Occipital lobe (tissue), 2 donors: ENCODE results near the gene RABAC1. TPM values are rescaled to one million over a fixed set of nuclear protein-coding genes. Genes with fewer than 3 reads are reported as not detected.
"Not testable (repeated sequence)": the region's sequence is repeated elsewhere in the genome, so short reads cannot be mapped to it uniquely, and the experiment has no call there.

Source experiments
- DNase-seq: peaks from one replicate; lab custom pipeline; 2025; lab: John Stamatoyannopoulos, UW
- total RNA-seq: library from RNA; depleted of rRNA; stranded (reverse); fragments of >200 nt; gene quantifications from one replicate; pipeline ENCODE4 v1.2.3, GENCODE V29; 2014

Gene RABAC1
- total RNA-seq, 1 donor from 2014 or later: 69.3 TPM

DNA sequence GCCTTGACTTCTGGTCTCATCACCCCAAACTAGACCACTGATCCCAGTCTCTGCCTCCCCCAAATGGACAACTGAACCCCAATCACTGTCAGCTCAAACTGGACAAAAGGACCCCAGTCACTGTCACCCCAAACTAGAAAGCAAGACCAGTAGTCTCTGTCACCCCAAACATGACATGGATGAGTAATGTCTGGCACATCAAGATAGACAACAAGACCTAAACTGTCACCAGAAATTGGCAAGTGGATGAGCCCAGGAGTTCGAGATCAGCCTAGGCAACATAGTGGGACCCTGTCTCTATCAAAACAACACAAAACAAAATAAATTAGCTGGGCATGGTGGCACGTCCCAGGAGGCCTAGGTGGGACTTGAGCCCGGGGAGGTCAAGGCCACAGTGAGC, 12.0 kb downstream of the RABAC1 start:
- DNase-seq: no peak

DNA sequence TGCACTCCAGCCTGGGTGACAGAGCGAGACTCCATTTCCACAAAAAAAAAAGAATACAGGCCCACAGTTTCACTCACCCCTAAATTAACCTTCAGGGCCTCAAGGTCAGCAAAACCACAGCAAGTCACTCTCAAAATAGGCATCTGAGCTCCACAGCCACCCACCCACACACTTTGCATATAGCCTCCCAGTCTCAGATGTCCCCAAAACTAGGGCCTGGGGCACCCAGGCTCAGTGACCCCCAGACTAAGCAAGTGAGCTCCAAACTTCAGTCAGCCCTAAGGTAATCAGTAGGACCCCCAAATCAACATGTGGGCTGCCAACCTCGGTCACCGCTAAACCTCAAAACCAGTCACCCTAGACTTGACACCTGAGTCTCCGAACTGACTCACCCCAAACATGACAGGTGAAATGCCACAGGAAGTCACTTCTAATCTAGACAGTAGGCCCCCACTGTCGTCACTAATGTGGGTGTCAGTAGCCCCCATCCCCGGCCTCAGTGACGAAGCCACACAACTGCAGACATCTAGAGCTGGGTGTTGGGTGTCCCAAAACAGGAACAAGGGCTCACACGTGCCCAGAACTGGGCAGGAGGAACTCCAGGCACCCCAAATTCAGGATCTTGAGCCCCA, 13.9 kb downstream of the RABAC1 start:
- DNase-seq: no peak

DNA sequence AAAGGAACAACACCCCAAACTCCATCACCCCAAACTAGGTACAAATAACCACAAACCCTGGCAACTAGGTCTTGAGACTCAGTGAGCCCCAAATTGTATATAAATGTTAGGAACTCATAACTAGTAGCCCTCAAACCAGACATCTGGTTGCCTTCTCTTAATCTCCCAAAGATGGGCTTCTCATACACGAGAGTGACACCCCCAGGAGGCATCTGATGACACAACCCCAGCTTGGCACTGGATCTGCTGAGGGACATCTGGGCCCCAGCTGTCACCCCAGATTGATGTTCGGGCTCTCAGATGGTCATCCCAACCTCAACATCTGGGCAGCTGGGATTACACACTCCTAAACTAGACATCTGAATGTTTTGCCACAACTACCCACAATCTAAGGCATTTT, 14.8 kb downstream of the RABAC1 start:
- no peak for DNase-seq

DNA sequence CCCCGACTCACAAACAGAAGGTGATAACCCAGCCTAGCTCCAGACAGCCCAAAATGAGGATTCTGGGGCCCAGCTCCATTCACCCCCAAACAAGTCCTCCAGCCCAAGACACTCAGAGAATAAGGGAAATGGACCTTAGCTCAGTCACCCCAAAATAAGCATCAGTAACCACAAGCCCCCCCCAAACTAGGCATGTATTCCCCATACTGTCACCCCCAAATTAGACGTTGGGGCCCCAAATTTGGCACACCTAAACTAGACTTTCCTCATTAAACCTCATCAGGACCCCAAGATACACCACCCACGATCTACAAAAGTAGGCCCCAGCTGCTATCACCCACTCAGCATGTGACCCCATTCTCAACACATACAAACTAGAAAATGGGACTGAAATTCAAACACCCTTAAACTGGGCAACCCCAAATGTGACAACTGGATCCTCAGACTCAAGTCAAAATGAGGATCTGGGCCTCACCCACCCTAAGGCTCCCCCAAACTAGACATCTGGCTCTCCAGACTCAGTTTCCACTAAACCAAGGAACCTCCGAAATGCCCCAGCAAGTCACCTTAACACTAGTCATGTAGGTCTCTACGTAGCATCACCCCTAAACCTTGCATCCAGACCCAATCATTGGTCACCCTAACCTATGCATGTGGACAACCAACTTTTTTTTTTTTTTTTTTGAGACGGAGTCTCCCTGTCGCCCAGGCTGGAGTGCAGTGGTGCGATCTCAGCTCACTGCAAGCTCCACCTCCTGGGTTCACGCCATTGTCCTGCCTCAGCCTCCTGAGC, 17.5 kb downstream of the RABAC1 start:
- DNase-seq: no peak

DNA sequence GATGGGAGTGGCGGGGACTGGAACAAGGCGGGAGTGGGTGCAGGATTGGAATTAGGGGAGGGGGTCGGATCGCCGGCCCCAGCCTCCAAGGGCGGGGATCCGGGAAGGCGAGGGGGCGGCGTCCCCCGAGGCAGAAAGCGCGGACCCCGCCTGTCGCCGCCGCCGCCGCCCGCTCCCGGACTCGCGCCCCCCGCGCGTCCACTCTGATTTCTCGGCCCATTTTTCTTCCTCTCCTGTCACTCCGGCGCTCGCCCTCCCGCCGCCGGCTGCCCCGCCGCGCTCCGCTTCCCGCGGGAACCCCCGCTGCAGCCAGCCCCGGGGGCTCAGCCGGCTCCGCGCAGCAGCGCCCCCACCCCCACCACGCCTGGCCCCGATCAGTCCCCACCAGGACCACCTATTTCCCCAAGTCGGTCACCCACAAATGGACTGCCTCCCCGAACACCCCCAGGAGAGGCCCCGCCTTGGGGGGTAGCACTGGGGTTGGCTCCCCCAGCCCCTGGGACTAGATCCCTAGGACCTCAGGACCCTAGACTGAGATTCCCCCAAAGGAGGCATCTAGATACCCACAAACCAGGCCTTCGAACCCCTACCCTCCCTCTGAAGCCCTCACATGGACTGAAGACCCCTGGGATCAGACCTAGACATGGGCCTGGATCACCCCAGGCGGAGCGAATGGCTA, 18.3 kb downstream of the RABAC1 start:
- no peak for DNase-seq

- DNase-seq: no peak
Observed at GRCh38 chr19:41939861-41940730, 19.0 kb downstream of the RABAC1 start.

DNA sequence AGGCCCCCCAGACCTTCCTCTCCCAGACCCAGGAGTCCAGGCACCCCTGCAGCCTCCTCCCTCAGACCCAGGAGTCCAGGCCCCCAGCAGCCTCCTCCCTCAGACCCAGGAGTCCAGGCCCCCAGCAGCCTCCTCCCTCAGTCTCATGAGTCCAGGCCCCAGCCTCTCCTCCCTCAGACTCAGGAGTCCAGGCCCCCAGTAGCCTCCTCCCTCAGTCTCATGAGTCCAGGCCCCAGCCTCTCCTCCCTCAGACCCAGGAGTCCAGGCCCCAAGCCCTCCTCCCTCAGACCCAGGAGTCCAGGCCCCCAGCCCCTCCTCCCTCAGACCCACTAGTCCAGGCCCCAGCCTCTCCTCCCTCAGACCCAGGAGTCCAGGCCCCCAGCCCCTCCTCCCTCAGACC, 19.9 kb downstream of the RABAC1 start:
- not testable (repeated sequence) for DNase-seq

GRCh38 chr19:41937525-41938468, 21.3 kb downstream of the RABAC1 start:
- DNase-seq: no peak

DNA sequence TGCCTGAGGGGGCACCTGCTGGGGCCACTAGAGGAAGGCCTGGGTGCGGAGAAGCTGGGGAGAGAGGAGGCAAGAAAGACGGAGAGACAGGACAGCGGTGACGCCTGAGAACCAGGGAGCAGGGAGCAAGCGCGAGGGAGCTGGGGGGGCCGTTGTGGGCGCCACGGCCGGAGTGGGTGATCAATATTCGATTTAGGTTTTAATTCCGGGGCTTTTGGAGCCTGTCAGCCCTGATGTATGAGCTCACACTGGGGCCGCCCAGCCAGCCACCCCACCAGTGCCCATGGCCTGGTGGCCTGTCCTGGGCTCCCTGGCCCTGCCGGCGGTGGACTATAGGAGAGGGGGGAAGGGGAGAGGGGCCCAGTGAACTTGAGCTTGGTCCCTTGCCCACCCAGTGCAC, 22.2 kb downstream of the RABAC1 start:
- no peak for DNase-seq

DNA sequence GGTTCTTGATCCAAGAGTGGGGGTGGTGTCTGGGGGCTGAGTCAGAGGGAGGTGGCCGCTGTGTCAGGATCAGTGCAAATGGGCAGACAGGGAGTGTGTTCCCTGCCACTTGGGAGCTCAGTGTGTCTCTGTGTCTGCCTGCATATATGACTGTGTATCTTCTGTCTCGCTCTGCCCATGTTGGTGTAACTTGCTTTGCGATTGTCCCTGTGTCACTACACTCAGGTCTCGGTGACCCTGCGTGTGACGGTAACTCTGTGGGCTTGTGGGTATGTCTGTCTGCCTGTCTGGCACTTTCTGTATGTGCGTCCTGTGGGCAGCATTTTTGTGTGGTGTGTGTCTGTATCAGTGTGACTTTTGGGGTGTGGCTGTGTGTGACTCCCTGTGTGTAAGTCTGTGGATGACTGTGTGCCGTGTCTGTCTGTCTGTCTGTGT, 22.7 kb downstream of the RABAC1 start:
- DNase-seq: no peak

DNA sequence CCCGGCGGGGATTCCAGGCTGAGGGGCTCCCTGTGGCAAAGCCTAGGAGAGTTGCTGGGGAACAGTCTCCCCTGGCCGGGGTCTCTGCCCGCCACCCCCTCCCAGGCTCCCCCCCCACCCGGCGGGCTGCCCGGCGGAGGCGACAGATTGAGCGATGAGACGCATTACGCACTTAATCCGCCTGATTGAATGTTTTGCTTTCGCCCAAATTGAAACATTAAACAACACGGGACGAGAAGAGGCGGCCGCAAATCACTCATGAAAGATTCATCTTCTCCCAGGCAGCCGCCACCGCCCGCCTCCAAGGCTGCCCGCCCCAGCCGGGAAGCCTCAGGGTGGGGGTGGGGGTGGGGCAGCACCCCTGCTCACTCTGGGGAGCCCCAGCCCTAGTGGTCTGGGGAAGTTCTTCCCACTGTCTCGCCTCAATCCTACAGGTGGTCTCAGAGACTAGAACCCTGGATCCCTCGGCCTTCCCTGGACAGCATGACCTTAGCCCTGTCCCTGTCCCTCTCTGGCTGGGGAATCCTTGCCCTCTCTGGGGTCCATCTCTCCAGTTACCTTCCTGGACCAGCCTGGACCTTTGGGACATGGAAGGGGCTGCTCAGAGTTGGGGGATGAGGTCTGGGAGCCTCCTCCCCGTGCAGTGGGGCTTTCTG, 23.2 kb downstream of the RABAC1 start:
- no peak for DNase-seq

DNA sequence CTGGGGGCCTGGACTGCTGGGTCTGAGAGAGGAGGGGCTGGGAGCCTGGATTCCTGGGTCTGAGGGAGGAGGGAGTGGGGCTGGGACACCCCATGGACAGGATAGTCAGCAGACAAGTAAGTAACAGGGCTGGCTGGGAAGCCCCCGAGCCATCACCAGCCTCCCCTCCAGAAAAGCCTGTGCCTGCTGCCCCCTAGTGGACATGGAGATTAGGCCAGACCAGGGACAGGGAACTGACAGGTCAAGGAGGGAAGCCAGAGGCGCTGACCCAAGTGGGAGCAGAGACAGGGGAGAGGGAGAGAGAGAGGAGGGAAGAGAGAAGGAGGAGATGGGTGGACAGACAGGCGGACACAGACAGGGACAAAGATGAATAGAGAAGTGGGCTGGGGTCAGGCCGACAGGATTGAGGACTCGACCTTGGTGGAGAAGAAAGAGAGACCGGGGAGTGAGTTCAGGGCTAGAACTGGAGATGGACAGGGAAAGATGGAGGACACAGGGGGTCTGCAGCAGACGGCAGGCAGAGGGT, 24.2 kb downstream of the RABAC1 start:
- peak; percentile 13 for DNase-seq

DNA sequence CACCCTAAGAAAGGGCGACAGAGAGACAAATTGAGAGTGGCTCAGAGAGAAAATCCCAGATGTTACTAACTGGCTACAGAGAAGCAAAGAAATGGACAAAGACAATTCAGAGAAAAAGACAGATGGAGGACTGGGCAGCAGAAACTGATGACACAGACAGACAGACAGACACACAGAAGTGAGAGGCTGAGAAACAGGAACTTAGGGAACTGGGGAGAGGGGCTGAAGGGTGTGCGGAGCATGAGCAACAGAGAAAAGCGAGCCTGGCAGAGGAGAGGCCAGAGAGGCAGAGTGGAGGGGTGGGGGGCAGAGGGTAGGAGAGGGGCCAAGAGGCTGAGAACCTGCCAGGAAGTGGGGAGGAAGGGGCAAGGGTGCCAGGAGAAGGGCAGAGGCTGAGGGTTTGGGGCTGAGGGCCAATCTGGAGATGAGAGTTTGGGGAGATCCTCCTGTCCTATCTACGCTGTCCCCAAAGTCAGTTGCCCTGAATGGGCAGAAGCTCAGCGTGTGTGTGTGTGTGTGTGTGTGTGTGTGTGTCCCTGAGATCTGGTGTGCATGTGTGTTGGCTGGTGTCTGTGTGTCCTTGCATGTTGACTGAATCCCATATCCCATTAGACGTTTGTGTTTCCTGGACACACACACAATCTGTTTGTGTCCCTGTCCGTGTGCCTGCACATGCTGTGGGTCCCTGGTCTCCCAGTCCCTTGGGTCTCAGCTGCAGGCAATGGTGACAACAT, 25.3 kb downstream of the RABAC1 start:
- no peak for DNase-seq

- no peak for DNase-seq
Observed at GRCh38 chr19:41932720-41933332, 26.3 kb downstream of the RABAC1 start.

DNA sequence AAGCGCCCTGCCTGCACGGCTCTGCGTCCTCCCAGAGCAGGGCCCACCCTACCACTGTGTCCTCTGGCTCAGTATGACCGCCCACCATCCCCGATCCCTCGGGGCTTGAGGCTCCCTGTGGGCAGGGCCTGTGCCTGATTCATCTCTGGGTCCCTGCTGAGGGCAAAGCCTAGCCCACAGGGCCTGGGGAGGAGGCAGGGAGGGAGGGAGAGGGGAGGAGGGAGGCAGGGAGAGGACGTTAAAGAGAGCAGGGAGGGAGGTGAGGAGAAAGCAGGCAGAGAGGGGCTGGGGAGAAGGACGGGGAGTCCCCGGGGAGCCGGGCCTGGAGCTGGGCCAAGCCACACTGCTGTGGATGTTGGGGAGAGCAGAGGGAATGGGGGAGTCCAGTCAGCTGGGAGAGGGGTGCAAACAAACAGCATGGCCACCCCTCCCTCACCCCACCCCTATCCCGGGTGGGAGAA, 26.8 kb downstream of the RABAC1 start:
- DNase-seq: no peak

- DNase-seq: no peak
Observed at GRCh38 chr19:41930926-41931592, 28.1 kb downstream of the RABAC1 start.

DNA sequence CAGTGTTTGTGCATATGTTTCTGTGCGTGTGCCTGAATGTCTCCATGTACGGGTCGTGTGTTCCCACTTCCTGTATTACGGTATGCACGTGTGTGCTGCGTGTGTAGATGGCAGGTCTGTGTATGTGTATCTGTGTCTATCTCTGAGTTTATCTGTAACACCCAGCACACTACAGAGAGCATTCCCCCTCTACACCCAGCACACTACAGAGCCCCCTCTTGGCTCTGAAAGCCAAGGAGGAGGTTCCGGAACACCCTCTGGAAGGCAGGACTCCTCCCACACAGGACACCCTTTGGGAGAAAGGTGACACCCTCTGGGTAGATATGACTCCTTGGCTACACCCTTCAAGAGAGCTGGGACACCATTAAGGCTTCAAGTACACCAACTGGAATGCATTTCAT, 28.8 kb downstream of the RABAC1 start:
- DNase-seq: no peak

DNA sequence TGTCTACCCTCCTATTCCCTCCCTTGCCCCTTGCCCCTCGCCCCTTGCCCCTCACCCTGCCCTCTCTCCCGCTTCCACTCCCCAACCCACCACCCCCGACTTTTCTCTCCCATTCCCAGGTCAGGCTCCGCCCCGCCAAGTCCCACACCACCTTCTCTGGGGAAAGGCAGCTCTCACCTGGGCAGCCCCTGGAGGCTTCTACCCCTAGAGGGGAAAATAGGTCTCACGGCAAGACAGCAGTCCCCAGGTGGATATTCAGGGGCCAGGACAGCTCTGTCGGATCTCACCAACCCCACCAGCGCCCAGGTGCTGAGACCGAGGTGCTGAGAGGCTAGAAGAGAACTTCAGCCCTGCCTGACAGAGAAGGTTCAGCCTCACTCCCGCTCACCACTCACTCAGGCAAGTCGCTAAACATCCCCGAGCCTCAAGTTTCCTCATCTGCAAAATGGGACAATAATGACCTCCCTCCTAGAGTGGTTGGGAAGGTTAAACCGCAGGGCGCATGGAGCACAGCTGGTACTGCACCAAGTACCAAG, 29.5 kb downstream of the RABAC1 start:
- DNase-seq: no peak
